Activated CD8-positive, alpha-beta memory T cell treated with anti-CD3 and anti-CD28 coated beads for 4 hours (primary cell): ENCODE data around the gene LRRC8C.

Experiments
- DNase-seq, 2 donors: peaks; one replicate each; pipeline ENCODE4 v3.0.0-alpha.2; 2020; ENCODE audit warnings: low read depth in 2 of 2

LRRC8C gene

GRCh38 chr1:89633248-89633799 lies 404 bp downstream of the LRRC8C start:
- DNase-seq, result no peak

- DNase-seq, result no peak
Measured at GRCh38 chr1:89633800-89634625, 1.1 kb downstream of the LRRC8C start.

GRCh38 chr1:89635825-89636815 lies 3.2 kb downstream of the LRRC8C start:
- DNase-seq, result no peak

GRCh38 chr1:89637496-89637895 lies 4.6 kb downstream of the LRRC8C start:
- no peak for DNase-seq

- DNase-seq, result no peak
Measured at GRCh38 chr1:89640440-89640839, 7.5 kb downstream of the LRRC8C start.

- DNase-seq, result no peak
Measured at GRCh38 chr1:89641781-89642180, 8.9 kb downstream of the LRRC8C start.

GRCh38 chr1:89643577-89643976 lies 10.7 kb downstream of the LRRC8C start:
- no peak for DNase-seq

- no peak for DNase-seq
Measured at GRCh38 chr1:89644119-89644814, 11.3 kb downstream of the LRRC8C start.

- DNase-seq, result no peak
Measured at GRCh38 chr1:89646259-89646658, 13.3 kb downstream of the LRRC8C start.

GRCh38 chr1:89649783-89650182 lies 16.9 kb downstream of the LRRC8C start:
- DNase-seq, result no peak

GRCh38 chr1:89652373-89652772 lies 19.5 kb downstream of the LRRC8C start:
- no peak for DNase-seq

- DNase-seq, result no peak
Measured at GRCh38 chr1:89657886-89658285, 25.0 kb downstream of the LRRC8C start.

GRCh38 chr1:89659322-89660081 lies 26.6 kb downstream of the LRRC8C start:
- DNase-seq, result no peak

- no peak for DNase-seq
Measured at GRCh38 chr1:89660224-89661061, 27.5 kb downstream of the LRRC8C start.

- no peak for DNase-seq
Measured at GRCh38 chr1:89665941-89666340, 33.0 kb downstream of the LRRC8C start.

GRCh38 chr1:89666640-89667039 lies 33.7 kb downstream of the LRRC8C start:
- DNase-seq, result no peak

GRCh38 chr1:89667691-89668090 lies 34.8 kb downstream of the LRRC8C start:
- no peak for DNase-seq

- DNase-seq, result no peak
Measured at GRCh38 chr1:89668961-89669360, 36.0 kb downstream of the LRRC8C start.

GRCh38 chr1:89669441-89669840 lies 36.5 kb downstream of the LRRC8C start:
- DNase-seq, result no peak

- DNase-seq, result no peak
Measured at GRCh38 chr1:89670163-89670562, 37.2 kb downstream of the LRRC8C start.
